Naive thymus-derived CD8-positive, alpha-beta T cell (primary cell): ENCODE measurements around the gene TOMM40. TPM values are rescaled to one million over a fixed set of nuclear protein-coding genes. Genes with fewer than 3 reads are reported as not detected.

ENCODE experiments used
- ATAC-seq, 2 donors: fragments of 150-1000 bp; cut with Tn5 transposase in 1 of 2; sonication (Bioruptor Pico), chemical (Tn5 transposase) in 1 of 2; 1 replicate in 1 of 2; 2 replicates in 1 of 2; pipeline ENCODE4 v1.10.0; 2021; ENCODE audit warnings: mild to moderate bottlenecking in 2 of 2, moderate library complexity in 2 of 2
- POLR2A ChIA-PET: fragments of 350-600 bp; sonication (Branson Sonifier 250); formaldehyde crosslinking; loops from one replicate; lab custom pipeline; 2021; ENCODE audit warnings: antibody characterized with exemption; lab: Charles Lee
- DNase-seq, 10 donors: peaks; one replicate each; pipeline versions ENCODE4 v3.0.0 to v3.0.0-alpha.2; 2020 to 2022
- H3K27ac Mint-ChIP-seq, 10 donors: one replicate each; pipeline ENCODE4 v1.8.0; 2020 to 2022; ENCODE audit warnings: mild to moderate bottlenecking in 10 of 10, mixed read lengths in 10 of 10, moderate library complexity in 4 of 10, inconsistent platforms in 1 of 10
- H3K27me3 Mint-ChIP-seq, 5 donors: one replicate each; pipeline ENCODE4 v1.8.0; 2021 to 2022; ENCODE audit warnings: mixed read lengths in 5 of 5
- H3K36me3 Mint-ChIP-seq, 3 donors: one replicate each; pipeline ENCODE4 v1.8.0; 2020 to 2022; ENCODE audit warnings: mixed read lengths in 3 of 3, mild to moderate bottlenecking in 2 of 3, inconsistent platforms in 1 of 3
- H3K4me1 Mint-ChIP-seq, 4 donors: one replicate each; pipeline ENCODE4 v1.8.0; 2021 to 2022; ENCODE audit warnings: mixed read lengths in 4 of 4
- H3K4me3 Mint-ChIP-seq, 10 donors: one replicate each; pipeline ENCODE4 v1.8.0; 2020 to 2022; ENCODE audit warnings: mild to moderate bottlenecking in 10 of 10, mixed read lengths in 10 of 10, moderate library complexity in 6 of 10, inconsistent platforms in 1 of 10
- H3K9me3 Mint-ChIP-seq, 9 donors: one replicate each; pipeline ENCODE4 v1.8.0; 2020 to 2022; ENCODE audit warnings: mixed read lengths in 9 of 9, mild to moderate bottlenecking in 3 of 9, inconsistent platforms in 1 of 9, moderate library complexity in 1 of 9
- polyA plus RNA-seq, 3 donors: library from polyadenylated mRNA; unstranded; fragments of 300-500 nt; fragmentation: Illumina TruSeq; gene quantifications; one replicate each; pipeline ENCODE4 v1.2.3, GENCODE V29; 2021
- total RNA-seq, 8 experiments: library from RNA in 2 of 8; stranded (reverse) in 2 of 8; gene quantifications; one replicate each; pipeline ENCODE4 v1.2.3 and lab custom pipeline; 2021 to 2026

Gene TOMM40
- total and polyA plus RNA-seq, 5 experiments from 2014 or later = 32.0 to 42.3 (median 39.3) TPM

GRCh38 chr19:44890366-44891015, 563 bp upstream of the TOMM40 start:
- Mint-ChIP-seq H3K27me3 (no peaks in the 10 kb centered on the region), H3K4me3 (peak overlapping the region; percentile 80 to 93 (median 90)), H3K27ac (peak overlapping the region; percentile 86 to 97 (median 96)), H3K36me3 (peaks cover 0 to 30% (median 9%) of the 10 kb centered on the region in 3 donors), H3K4me1 (peaks cover 22 to 42% (median 32%) of the 10 kb centered on the region in 4 donors), H3K9me3 (no peaks in the 10 kb centered on the region)
- DNase-seq (peak in 8 of 10 donors; percentile 98 to 100 (median 100)), ATAC-seq (peak; percentile 82 to 84)
- POLR2A ChIA-PET = interaction anchor here (0.6 to 1.7 kb wide), 6 partner anchors 8 to 263 kb away, joined by 3 to 10 read pairs (median 4); partner anchors contain the start of genes APOE and CLPTM1

GRCh38 chr19:44892932-44893331, 1.9 kb downstream of the TOMM40 start:
- peak overlapping the region; percentile 82 to 92 (median 90) for H3K4me3 Mint-ChIP-seq
- DNase-seq (no peak), ATAC-seq (no peak)
- POLR2A ChIA-PET = no interaction called here
- peaks cover 0 to 53% (median 14%) of the 10 kb centered on the region in 3 donors for H3K36me3 Mint-ChIP-seq
- peaks cover 27 to 42% (median 34%) of the 10 kb centered on the region in 4 donors for H3K4me1 Mint-ChIP-seq
- H3K27ac Mint-ChIP-seq = peak overlapping the region in 8 of 10 donors; percentile 59 to 91 (median 76)
- H3K9me3 Mint-ChIP-seq = no peaks in the 10 kb centered on the region
- no peaks in the 10 kb centered on the region for H3K27me3 Mint-ChIP-seq

- no peaks in the 10 kb centered on the region for H3K9me3 Mint-ChIP-seq
- no peaks in the 10 kb centered on the region for H3K27me3 Mint-ChIP-seq
- peaks cover 0 to 58% (median 14%) of the 10 kb centered on the region in 3 donors for H3K36me3 Mint-ChIP-seq
- peak overlapping the region; percentile 12 to 92 (median 90) for H3K4me3 Mint-ChIP-seq
- H3K27ac Mint-ChIP-seq = peak overlapping the region in 3 of 10 donors; percentile 17 to 61 (median 38)
- ATAC-seq = no peak
- no peak for DNase-seq
- POLR2A ChIA-PET = no interaction called here
- peaks cover 27 to 42% (median 35%) of the 10 kb centered on the region in 4 donors for H3K4me1 Mint-ChIP-seq
Observed at GRCh38 chr19:44893332-44894051, 2.4 kb downstream of the TOMM40 start.

GRCh38 chr19:44894052-44894400, 3.0 kb downstream of the TOMM40 start:
- DNase-seq (no peak), ATAC-seq (no peak)
- Mint-ChIP-seq H3K27ac (no peak overlapping the region), H3K27me3 (no peaks in the 10 kb centered on the region), H3K4me1 (peaks cover 26 to 40% (median 34%) of the 10 kb centered on the region in 4 donors), H3K4me3 (no peak overlapping the region), H3K36me3 (peaks cover 0 to 59% (median 14%) of the 10 kb centered on the region in 3 donors), H3K9me3 (no peaks in the 10 kb centered on the region)
- POLR2A ChIA-PET = no interaction called here

- H3K4me1 Mint-ChIP-seq = peaks cover 24 to 33% (median 29%) of the 10 kb centered on the region in 4 donors
- no peaks in the 10 kb centered on the region for H3K27me3 Mint-ChIP-seq
- H3K27ac Mint-ChIP-seq = peak overlapping the region in 4 of 10 donors; percentile 40 to 75 (median 56)
- ATAC-seq (no peak), DNase-seq (no peak)
- no peak overlapping the region for H3K4me3 Mint-ChIP-seq
- H3K36me3 Mint-ChIP-seq = peaks cover 0 to 67% (median 15%) of the 10 kb centered on the region in 3 donors
- H3K9me3 Mint-ChIP-seq = no peaks in the 10 kb centered on the region
- POLR2A ChIA-PET = no interaction called here
Observed at GRCh38 chr19:44894946-44895345, 3.9 kb downstream of the TOMM40 start.

GRCh38 chr19:44897835-44898234, 6.8 kb downstream of the TOMM40 start:
- Mint-ChIP-seq H3K36me3 (peaks cover 0 to 88% (median 15%) of the 10 kb centered on the region in 3 donors), H3K27me3 (no peaks in the 10 kb centered on the region), H3K27ac (no peak overlapping the region), H3K4me3 (no peak overlapping the region), H3K4me1 (peaks cover 8 to 14% (median 11%) of the 10 kb centered on the region in 4 donors), H3K9me3 (no peaks in the 10 kb centered on the region)
- DNase-seq = no peak
- no peak for ATAC-seq
- POLR2A ChIA-PET = interaction anchor here (0.6 kb wide), 1 partner anchor 8 kb away, joined by 3 read pairs; no protein-coding TSS in a partner anchor

GRCh38 chr19:44900328-44901244, 9.5 kb downstream of the TOMM40 start:
- H3K4me3 Mint-ChIP-seq = no peak overlapping the region
- H3K36me3 Mint-ChIP-seq = peaks cover 0 to 67% (median 6%) of the 10 kb centered on the region in 3 donors
- H3K27ac Mint-ChIP-seq = no peak overlapping the region
- POLR2A ChIA-PET = interaction anchor here (1.1 kb wide), 1 partner anchor 9 kb away, joined by 3 read pairs; no protein-coding TSS in a partner anchor
- ATAC-seq (no peak), DNase-seq (no peak)
- peaks cover 0 to 4% (median 0%) of the 10 kb centered on the region in 5 donors for H3K27me3 Mint-ChIP-seq
- no peaks in the 10 kb centered on the region for H3K9me3 Mint-ChIP-seq
- peaks cover 3 to 11% (median 5%) of the 10 kb centered on the region in 4 donors for H3K4me1 Mint-ChIP-seq

- peaks cover 5 to 19% (median 14%) of the 10 kb centered on the region in 4 donors for H3K4me1 Mint-ChIP-seq
- peaks cover 0 to 44% (median 2%) of the 10 kb centered on the region in 3 donors for H3K36me3 Mint-ChIP-seq
- ATAC-seq = no peak
- peaks cover 5 to 28% (median 15%) of the 10 kb centered on the region in 5 donors for H3K27me3 Mint-ChIP-seq
- DNase-seq = no peak
- no peaks in the 10 kb centered on the region for H3K9me3 Mint-ChIP-seq
- no peak overlapping the region for H3K4me3 Mint-ChIP-seq
- POLR2A ChIA-PET = no interaction called here
- no peak overlapping the region for H3K27ac Mint-ChIP-seq
Observed at GRCh38 chr19:44903216-44903601, 12.2 kb downstream of the TOMM40 start.

- POLR2A ChIA-PET = no interaction called here
Observed at GRCh38 chr19:44903602-44904425, 12.8 kb downstream of the TOMM40 start.

GRCh38 chr19:44904426-44904994, 13.5 kb downstream of the TOMM40 start:
- H3K36me3 Mint-ChIP-seq = peaks cover 0 to 38% (median 2%) of the 10 kb centered on the region in 3 donors
- ATAC-seq = no peak
- POLR2A ChIA-PET = no interaction called here
- H3K4me1 Mint-ChIP-seq = peaks cover 5 to 19% (median 14%) of the 10 kb centered on the region in 4 donors
- DNase-seq = no peak
- H3K27me3 Mint-ChIP-seq = peaks cover 7 to 32% (median 15%) of the 10 kb centered on the region in 5 donors
- H3K9me3 Mint-ChIP-seq = no peaks in the 10 kb centered on the region
- no peak overlapping the region for H3K4me3 Mint-ChIP-seq
- peak overlapping the region in 1 of 10 donors; percentile 11 for H3K27ac Mint-ChIP-seq

More at GRCh38 chr19:44903602-44904425, 12.8 kb downstream of the TOMM40 start:
- DNase-seq = peak; percentile 42 to 80 (median 72)
- Mint-ChIP-seq H3K27me3 (peaks cover 5 to 31% (median 15%) of the 10 kb centered on the region in 5 donors), H3K4me3 (no peak overlapping the region), H3K36me3 (peaks cover 0 to 42% (median 2%) of the 10 kb centered on the region in 3 donors), H3K27ac (peak overlapping the region in 1 of 10 donors; percentile 11), H3K9me3 (no peaks in the 10 kb centered on the region), H3K4me1 (peaks cover 5 to 19% (median 14%) of the 10 kb centered on the region in 4 donors)
- ATAC-seq = peak; percentile 75
